Activated CD4-positive, alpha-beta T cell treated with anti-CD3 and anti-CD28 coated beads for 4 hours (primary cell): ENCODE results near the gene THAP6.
"Not testable (repeated sequence)": the region's sequence is repeated elsewhere in the genome, so short reads cannot be mapped to it uniquely, and the experiment has no call there.

Experiments
- DNase-seq, 2 donors: peaks; one replicate each; pipeline ENCODE4 v3.0.0-alpha.2; 2020

The THAP6 gene, protein sequence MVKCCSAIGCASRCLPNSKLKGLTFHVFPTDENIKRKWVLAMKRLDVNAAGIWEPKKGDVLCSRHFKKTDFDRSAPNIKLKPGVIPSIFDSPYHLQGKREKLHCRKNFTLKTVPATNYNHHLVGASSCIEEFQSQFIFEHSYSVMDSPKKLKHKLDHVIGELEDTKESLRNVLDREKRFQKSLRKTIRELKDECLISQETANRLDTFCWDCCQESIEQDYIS

DNA sequence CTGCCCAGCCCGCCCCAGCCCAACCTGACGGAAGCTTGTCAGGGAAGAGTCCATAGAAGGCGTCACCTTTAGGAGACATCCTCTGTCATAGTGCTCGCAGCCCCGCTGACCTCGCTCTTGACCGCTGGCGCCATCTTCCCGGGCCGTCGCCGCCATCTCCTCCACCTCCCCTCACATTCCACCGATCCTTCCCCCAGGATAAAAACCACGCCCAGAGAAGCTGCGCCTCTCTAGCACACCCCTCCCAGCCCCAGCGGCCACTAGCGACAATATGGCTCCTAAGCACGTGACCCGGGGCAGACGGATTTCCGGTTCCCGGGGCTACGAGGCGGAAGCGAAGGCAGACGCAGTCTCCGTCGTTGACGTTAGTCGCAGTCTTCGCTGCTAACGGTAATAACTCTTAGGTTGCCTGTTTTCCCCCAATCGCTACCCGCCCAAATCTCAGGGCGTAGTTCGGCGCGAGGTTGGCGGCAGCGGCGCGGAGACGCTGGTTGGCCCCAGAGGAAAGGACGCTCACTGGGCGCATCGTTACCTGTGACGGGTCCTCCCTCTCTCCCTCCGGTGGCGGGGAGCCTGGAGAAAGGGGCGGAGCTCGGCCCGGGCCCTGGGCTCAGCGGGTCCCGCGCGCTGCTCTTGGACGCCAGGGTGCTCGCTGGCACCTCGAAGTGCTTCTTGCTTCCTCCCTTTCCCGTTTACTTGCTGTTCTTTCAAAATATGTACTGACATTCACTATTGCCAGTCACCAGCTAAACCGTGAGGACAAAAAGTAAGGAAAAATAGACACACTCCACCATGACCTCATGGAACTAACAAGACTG lies at the start of gene THAP6, which contains the start of gene RCHY1:
Gene THAP6, plus strand, starts transcription at position 343 of the 818 bp plus-strand sequence. CDS start 980 bp downstream, outside the sequence.
Gene RCHY1, minus strand, starts transcription at position 273 of the 818 bp plus-strand sequence. Its CDS starts 117 bp downstream, at position 156.
- DNase-seq: peak; percentile 87 to 90

DNA sequence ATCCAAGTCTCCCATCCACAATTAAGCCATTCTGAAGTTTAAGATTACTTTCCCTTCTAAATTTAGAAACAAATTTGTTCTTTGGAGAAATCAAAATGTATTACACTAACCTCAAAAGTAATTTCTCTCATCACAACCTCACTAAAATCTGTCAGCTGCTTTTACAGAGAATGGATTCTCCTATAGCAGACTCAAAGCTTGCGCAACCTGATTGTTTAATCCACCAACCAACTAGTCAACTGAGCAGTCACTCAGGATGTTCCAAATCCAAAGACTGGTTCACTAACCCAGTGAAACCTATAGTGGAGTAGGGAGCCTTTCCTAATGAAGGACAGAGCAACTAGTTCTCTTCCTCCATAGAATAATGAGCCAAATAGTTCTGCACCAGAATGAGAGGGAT lies 44.4 kb upstream of the THAP6 start:
- no peak for DNase-seq

DNA sequence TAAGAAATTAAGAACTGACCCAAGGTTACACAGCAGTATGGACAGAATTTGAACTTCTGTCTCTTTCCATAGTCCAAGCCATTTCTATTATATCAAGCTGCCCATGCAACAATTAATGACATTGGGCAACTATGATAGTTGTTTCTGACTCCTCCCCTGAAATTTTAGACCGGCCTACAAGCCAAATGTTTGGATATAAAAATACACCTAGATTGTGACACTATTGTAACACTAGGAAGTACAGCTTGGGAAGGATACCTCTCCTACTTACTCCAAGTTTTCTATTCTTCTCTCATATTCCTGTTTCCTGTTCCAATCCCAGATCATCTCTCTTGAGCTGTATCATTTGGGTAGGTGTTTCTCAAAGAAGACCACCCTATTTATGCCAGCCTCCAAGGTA lies 43.5 kb upstream of the THAP6 start:
- DNase-seq: no peak

DNA sequence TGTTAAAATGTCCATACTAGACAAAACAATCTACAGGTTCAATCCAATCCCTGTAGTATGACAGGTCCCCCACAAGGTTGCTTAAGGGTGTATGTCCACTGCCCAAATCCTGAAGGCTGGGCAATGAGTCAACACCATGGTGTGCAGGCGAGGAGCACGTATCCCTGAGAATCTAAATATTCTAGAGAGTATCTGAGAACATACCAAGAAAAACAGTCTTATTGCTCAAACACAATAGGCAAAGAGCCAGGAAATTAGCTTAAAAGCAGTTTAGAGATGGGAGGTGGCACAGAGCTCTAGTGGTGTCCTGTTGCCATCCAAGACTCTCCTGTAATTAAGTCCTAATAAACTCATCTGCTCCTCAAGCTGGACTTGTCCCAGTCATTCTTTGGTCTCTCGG lies 37.1 kb upstream of the THAP6 start:
- no peak for DNase-seq

DNA sequence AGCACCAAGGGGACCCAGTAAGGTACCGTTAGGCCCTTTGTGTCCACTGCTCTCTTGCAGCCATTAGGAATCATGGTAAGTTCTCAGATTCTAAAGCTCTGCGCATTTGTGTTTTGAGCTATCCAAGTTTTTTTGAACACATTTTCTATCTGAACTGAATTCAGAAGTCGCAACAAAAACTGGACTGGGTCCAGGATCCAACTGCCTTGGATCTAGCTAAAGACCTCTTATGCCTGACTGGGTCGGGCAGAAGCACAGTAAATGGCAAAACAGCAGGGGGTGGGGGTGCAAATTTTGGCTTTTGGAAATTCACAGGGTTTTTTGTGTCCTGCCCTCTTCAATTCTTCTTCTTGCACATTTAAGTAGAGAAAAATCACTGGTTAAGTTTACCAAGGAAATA lies 30.1 kb upstream of the THAP6 start:
- no peak for DNase-seq

DNA sequence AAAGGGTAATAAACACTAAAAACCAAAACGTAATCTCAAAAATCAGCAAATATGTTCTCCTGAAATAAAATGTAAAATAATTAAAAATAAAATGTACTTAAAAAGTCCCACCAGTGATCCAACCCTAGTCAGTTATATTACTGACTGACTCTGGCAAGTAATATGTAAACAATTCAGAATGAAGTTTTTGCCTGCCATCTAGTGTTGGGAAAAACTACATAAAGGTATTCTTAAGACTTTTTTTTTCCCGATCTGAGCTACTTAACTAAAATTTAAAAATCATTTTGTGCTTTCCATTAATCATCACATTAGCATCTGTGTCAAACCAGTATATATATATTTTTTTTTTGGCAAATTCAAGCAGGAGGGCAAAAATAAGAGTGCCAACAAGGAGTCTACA lies 24.1 kb upstream of the THAP6 start:
- DNase-seq: no peak

DNA sequence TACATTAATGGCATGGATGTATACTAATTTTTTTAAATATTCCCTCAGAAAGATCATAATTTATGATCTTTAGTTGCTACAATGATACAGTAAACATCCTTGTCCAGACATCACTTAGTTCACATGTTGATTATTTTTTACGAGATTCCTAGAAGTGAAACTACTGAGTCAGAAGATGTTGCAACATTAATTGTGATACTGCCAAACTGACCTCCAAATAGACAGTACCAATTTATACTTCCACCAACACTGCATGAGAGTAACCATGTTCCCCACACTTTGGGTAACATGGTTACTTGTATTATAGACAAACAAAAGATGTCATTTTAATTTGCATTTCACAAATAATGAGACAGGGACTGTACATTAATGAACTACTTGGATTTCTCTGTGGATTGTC lies 19.7 kb upstream of the THAP6 start:
- DNase-seq: no peak

DNA sequence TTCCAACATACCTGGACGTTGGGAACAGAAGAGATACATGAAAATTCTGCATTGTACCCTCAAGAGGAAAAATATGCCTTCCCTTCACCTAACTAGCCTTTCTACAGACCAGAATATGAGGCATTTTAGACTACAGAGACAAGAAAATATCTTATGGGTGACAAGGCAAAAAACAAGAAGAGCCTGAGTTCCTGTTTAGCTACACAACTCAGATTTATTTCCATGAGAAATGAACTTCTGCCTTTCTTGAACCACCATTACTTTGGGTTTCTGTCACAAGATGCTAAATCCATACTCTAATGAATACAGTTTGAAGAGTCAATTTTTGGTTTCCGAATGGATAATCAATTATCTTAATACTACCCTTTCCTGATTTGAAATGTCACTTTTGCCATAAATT lies 18.8 kb upstream of the THAP6 start:
- DNase-seq: no peak

DNA sequence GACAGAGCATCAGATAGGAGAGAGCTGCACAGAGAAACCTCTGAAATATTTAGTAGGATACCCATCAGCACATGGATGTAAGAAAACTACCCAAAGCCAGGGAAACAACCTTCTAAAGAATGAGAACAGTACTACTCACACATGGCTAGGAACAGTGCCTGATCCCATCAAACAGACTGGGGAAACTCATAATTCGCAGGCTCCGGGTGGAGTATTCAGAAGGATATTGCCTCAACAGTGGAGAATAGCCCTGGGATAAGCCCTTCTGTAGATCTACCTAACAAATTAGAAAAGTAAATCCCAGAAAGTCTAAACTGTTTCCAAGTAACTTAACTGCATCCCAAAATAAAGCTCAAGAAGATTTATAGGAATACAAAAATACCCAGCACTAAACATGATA lies 17.9 kb upstream of the THAP6 start:
- no peak for DNase-seq

DNA sequence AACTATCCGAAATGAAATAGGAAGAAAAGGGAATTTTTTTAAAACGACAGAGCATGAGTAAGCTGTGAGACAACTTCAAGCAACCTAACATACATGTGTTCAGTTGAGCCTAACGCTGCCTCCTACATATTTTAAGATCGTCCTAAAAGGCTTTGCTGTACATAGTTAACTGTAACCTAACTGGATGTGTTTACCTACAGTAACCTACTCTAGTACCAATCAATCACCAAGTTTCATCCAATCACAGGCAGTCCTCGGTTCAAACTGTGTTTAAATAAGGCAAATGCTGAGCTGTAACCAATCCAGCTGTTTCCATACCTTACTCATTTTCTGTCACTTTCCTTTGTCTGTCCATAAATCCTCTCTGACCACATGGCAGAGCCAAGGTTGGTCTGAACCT lies 17.1 kb upstream of the THAP6 start:
- DNase-seq: no peak

DNA sequence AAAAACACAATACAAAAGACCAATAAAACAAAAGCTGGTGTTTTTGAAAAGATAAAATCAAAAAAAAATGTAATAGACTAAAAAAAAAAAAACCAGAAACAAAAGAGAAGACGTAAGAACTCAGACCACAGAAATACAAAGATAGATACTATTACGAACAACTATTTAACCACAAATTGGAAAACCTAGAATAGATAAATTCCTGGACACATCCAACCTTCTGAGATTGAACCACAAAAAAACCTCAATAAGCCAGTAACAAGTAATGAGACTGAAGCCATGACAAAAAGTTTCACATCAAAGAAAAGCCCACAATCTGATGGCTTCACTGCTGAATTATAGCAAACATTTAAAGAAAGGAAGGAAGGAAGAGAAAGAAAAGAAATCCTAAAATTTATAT lies 16.2 kb upstream of the THAP6 start:
- DNase-seq: no peak

DNA sequence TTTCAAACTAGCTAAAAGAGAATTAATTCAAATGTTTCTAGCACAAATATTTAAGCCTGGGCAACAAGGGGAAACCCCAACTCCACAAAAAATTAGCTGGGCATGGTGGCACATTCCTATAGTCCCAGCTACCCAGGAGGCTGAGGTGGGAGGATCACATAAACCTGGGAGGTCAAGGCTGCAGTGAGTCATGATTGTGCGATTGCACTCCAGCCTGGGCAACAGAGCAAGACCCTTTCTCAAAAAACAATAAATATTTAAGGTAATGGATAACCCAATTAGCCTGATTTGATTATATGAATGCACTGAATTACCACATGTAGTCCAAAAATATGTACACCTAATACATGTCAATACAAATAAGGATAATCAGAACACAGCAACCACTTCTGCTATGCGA lies 14.4 kb upstream of the THAP6 start:
- no peak for DNase-seq

DNA sequence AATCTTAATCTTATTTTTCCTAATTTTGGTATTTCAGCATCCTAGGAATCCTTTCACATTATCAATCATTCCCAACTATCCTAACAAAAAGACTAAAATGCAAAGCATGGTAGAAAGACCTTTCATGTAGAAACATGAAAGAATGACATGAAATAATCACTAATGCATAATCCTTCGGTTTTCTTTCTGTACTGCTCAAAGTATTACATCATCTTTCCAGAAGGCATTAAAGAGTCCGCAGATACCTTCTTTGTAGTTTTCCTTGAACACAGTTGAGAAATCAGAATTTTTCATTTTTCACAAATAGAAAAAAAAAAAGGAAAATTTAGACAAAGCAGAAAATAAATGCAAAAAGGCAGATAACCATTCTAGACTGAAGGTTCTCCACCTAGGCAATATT lies 11.6 kb upstream of the THAP6 start:
- no peak for DNase-seq

DNA sequence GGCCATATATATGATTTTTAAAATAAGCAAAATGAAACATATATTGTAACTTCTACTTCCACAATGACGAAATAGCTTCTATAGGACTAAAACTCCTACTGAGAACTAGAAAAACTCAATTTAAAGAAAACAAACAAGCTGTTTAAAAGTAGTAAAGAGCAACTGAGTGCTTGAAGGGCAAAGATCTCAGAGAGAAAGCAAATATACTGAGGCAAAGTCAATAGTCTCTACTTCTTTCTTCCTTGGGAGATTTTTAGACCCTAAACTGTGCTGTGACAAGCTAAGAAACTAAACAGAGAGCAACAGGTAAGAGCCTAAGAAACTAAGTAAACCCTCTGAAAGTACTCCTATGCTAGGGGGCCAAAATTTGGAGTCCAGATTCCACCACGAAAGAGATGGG lies 8.6 kb upstream of the THAP6 start:
- no peak for DNase-seq

DNA sequence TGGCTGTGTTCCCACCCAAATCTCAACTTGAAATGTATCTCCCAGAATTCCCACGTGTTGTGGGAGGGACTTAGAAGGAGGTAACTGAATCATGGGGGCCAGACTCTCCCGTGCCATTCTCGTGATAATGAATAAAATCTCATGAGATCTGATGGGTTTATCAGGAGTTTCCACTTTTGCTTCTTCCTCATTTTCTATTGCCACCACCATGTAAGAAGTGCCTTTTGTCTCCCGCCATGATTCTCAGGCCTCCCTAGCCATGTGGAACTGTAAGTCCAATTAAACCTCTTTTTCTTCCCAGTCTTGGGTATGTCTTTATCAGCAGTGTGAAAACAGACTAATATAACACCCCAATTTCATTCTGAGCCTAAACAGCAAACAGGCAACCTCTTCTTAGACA lies 4.7 kb upstream of the THAP6 start:
- DNase-seq: not testable (repeated sequence)

DNA sequence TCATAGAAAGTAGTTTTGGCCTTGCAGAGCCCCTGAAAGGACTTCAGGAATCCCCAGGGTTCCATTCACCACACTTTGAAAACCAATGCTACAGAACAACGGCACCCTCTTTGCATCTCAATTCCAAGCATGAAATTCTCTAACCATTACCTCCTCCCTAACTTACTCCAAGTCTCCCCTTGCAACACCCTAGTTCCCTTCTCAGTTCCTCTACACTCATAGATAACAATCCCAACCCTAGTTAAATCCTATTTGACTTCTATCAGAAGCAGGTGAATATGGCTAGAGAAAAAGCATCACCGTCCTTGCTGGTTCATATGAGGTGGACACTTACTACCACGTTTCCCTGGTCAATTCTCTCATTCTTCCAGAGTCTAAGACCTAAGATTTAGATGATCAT lies 2.4 kb upstream of the THAP6 start:
- DNase-seq: no peak

DNA sequence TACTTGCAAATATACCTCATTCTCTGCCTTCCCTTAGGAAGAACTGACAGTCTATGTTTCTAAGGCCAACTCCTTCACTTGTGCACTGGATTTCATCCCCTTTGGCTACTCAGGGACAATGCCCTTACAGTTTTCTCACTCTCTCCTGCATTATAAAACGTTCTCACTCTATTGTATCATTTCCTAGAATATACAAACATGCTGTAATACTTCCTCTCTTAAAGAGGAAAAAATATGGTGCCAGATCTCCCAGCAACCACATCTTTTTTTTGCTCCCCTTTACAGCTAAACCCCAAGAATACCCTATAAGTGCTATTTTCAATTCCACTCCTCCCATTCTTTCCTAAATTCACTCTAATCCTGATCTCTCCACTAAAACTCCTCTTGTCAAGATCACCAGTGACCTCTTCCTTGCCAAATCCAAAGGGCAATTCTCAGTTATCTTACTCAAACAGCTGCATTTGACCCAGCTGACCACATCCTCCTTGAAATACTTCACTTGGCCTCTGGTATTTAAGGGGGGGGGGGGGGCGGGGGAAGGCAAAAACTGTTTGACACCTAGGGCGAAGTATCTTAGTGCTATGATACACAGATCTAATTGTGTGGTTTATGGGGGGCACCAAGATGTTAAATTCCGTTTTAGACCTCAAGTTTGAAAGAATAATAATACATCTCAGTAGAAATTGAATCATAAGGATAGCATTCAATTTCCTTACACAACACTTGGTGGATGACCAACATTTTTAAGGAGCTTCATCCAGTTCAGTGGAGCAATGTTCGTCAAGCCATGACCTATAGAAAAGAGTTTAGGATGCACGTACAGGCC lies 1.7 kb upstream of the THAP6 start:
- DNase-seq: no peak

DNA sequence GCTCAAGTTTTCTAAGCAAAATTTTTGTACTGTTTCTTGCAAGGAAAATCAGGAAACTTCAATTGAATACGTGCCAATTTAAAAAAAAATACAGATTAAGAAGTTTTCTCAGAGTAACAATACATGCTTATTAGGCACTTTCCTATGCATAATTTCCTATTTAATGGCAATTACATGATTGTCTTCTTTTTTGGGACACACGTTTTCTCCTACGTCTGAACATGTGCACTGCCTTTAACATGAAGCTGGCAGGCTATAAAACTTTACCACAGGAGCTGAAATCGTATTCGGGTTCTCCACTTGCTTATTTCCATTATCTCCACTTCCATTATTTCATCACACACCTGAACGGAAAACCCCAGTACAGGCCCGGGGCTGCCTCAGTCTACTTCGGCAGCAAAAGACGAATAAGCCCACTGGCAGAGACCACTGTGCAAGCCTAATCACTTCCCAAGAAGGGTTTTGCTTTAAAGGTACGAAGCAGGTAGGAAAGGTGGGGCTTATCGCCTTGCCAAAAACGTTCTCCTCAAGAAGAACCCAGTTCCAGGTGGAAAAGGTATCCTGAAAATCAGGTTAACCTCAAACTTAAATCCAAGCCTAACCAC lies 645 bp upstream of the THAP6 start:
- no peak for DNase-seq

DNA sequence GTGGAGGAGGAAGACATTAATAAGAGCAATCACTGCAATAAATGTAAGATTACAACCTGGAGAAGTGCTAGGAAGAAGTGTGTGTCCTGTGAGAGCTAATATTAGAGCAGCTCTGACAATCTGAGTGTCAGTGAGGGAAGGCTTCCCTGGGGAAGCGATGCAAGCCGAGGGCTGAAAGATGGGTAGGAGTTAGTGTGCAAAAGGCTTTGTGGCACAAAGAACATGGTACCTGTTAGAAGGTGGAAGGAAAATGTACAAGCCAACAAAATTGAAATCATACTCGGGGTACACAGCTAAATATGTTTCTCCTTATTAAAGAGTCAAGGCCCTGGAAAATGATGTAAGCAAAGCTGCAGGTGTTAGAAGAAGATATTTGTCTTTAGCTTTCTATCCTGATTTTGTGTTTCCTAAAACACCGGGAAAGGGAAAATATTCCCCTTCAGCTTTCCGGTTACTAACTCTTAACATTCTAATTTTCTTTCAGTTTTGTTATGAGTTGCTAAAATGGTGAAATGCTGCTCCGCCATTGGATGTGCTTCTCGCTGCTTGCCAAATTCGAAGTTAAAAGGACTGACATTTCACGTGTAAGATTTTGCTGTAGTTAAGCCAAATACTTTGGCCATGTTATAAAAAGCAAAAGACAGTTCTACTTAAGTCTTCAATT lies 808 bp downstream of the THAP6 start:
- no peak for DNase-seq

DNA sequence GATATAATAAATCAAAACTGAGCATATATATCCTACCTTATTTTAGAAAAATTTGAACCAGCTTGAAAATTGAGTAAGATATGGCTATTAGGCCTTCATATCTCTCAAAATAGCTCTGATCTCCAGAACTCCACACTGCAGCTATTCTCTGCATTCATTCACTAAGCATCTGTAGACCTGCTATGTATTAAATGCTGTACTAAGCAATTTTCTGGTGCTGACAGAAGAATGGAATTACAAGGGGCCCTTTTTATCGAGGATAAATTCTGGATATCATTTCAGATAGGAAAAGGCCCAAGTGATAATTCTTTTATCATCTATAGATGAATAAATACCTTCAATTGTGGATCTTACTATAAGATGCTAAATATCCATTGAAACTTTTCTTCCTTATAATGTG lies 1.9 kb downstream of the THAP6 start:
- DNase-seq: no peak

DNA sequence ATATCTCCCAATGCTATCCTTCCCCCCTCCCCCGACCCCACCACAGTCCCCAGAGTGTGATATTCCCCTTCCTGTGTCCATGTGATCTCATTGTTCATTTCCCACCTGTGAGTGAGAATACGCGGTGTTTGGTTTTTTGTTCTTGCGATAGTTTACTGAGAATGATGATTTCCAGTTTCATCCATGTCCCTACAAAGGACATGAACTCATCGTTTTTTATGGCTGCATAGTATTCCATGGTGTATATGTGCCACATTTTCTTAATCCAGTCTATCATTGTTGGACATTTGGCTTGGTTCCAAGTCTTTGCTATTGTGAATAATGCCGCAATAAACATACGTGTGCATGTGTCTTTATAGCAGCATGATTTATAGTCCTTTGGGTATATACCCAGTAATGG lies 5.2 kb downstream of the THAP6 start:
- not testable (repeated sequence) for DNase-seq

DNA sequence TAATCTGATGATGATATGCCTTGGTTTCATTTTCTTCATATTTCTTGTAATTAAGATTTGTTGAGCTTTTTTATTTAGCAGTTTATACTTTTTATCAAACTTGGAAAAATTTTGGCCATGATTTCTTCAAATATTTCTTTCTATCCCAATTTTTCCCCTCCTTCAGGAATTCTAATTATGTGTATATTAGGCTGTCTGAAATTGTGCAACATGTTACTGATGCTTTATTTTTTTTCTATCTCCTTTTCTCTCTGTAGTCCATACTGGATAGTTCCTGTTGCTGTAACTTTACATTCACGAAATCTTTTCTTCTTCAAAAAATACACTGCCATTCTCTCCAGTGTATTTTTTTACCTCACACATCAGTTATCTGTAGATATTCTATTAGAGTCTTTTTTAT lies 10.8 kb downstream of the THAP6 start:
- DNase-seq: no peak

DNA sequence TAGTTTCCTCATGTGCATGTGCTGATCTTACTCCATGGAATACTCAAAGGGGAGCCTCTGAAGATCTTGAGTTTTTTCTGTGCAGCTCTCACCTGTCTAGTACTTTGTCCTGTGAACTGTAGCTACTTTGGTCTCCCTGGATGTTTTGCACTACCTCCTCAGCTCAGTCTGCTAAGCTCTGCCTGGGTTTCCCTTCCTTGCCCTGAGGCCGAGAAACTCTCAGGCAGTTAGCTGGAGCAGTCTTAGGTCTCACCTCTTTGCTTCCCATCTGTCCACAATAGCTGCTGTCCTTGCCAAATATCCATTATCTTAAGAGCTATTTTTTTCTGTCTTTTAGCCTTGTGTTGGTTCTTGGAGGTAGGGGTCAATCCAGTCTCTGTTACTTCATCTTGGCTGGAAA lies 11.6 kb downstream of the THAP6 start:
- DNase-seq: no peak
